BLaER1 treated with 17β-estradiol and CSF1 and Interleukin-3, amounts not matched to agents 10 nM and 100 nM (cell line): ENCODE results near the gene ATN1.

Experiments
- H3K27ac ChIP-seq, 11 experiments: shearing (Covaris generic); formaldehyde crosslinking; 2 replicates each; pipeline ENCODE4 v1.8.1; 2022
- H3K27me3 ChIP-seq, 11 experiments: shearing (Covaris generic); formaldehyde crosslinking; 2 replicates each; pipeline ENCODE4 v1.8.1; 2022
- H3K36me3 ChIP-seq, 11 experiments: shearing (Covaris generic); formaldehyde crosslinking; 2 replicates each; pipeline ENCODE4 v1.8.1; 2022
- H3K4me1 ChIP-seq, 10 experiments: shearing (Covaris generic); formaldehyde crosslinking; 2 replicates each; pipeline ENCODE4 v1.8.1; 2022
- H3K4me2 ChIP-seq, 11 experiments: shearing (Covaris generic); formaldehyde crosslinking; 2 replicates each; pipeline ENCODE4 v1.8.1; 2022
- H3K4me3 ChIP-seq, 10 experiments: shearing (Covaris generic); formaldehyde crosslinking; 2 replicates each; pipeline ENCODE4 v1.8.1; 2022
- H3K9ac ChIP-seq, 11 experiments: shearing (Covaris generic); formaldehyde crosslinking; 2 replicates each; pipeline ENCODE4 v1.8.1; 2022
- H3K9me3 ChIP-seq, 11 experiments: shearing (Covaris generic); formaldehyde crosslinking; replicated peaks in 1 of 11; 2 replicates each; pipeline ENCODE4 v1.8.1; 2022
- H4K20me1 ChIP-seq, 11 experiments: shearing (Covaris generic); formaldehyde crosslinking; 2 replicates each; pipeline ENCODE4 v1.8.1; 2022
- Cebpa-rat ChIP-seq, 11 experiments: shearing (Covaris generic); IDR thresholded peaks; 2 replicates each; pipeline ENCODE4 v1.8.1; 2022

ATN1 gene

GRCh38 chr12:6936194-6936635, 8.5 kb downstream of the ATN1 start:
- Histone ChIP-seq H4K20me1 (peaks cover 0 to 52% (median 17%) of the 10 kb centered on the region in 11 experiments; a peak in 11 of 22 replicates), H3K4me2 (peak overlapping the region; percentile 91 to 100 (median 98)), H3K4me1 (peaks cover 63 to 76% (median 71%) of the 10 kb centered on the region in 10 experiments), H3K36me3 (peaks cover 28 to 74% (median 68%) of the 10 kb centered on the region in 11 experiments), H3K4me3 (peak overlapping the region in 9 of 10 experiments; percentile 69 to 87 (median 78); a peak in 13 of 20 replicates), H3K27me3 (no peaks in the 10 kb centered on the region), H3K9ac (peak overlapping the region; percentile 4 to 98 (median 94); a peak in 19 of 22 replicates), H3K9me3 (no peaks in the 10 kb centered on the region), H3K27ac (peak overlapping the region in 9 of 11 experiments; percentile 85 to 97 (median 96); a peak in 18 of 22 replicates)
- no peak for TF ChIP-seq Cebpa-rat (IDR thresholded peaks at IDR 0.05)

GRCh38 chr12:6936636-6937480, 9.1 kb downstream of the ATN1 start:
- H3K9me3 ChIP-seq, result no peaks in the 10 kb centered on the region
- no peak for TF ChIP-seq Cebpa-rat (IDR thresholded peaks at IDR 0.05)
- H4K20me1 ChIP-seq, result peaks cover 0 to 47% (median 13%) of the 10 kb centered on the region in 11 experiments; a peak in 11 of 22 replicates
- H3K27me3 ChIP-seq, result no peaks in the 10 kb centered on the region
- peaks cover 33 to 81% (median 74%) of the 10 kb centered on the region in 11 experiments for H3K36me3 ChIP-seq
- H3K4me2 ChIP-seq, result peak overlapping the region; percentile 91 to 100 (median 98)
- peak overlapping the region; percentile 69 to 92 (median 79) for H3K4me3 ChIP-seq
- H3K27ac ChIP-seq, result peak overlapping the region; percentile 82 to 97 (median 94)
- peaks cover 58 to 81% (median 71%) of the 10 kb centered on the region in 10 experiments for H3K4me1 ChIP-seq
- H3K9ac ChIP-seq, result peak overlapping the region; percentile 87 to 98 (median 97)

- peaks cover 0 to 38% (median 12%) of the 10 kb centered on the region in 11 experiments; a peak in 9 of 22 replicates for H4K20me1 ChIP-seq
- peak overlapping the region; percentile 87 to 98 (median 97) for H3K9ac ChIP-seq
- H3K4me3 ChIP-seq, result peak overlapping the region; percentile 69 to 92 (median 79)
- peaks cover 56 to 81% (median 70%) of the 10 kb centered on the region in 10 experiments for H3K4me1 ChIP-seq
- TF ChIP-seq Cebpa-rat (IDR thresholded peaks at IDR 0.05), result no peak
- peak overlapping the region; percentile 82 to 97 (median 94) for H3K27ac ChIP-seq
- H3K27me3 ChIP-seq, result no peaks in the 10 kb centered on the region
- H3K4me2 ChIP-seq, result peak overlapping the region; percentile 91 to 100 (median 98)
- H3K36me3 ChIP-seq, result peaks cover 33 to 86% (median 74%) of the 10 kb centered on the region in 11 experiments
- H3K9me3 ChIP-seq, result no peaks in the 10 kb centered on the region
Measured at GRCh38 chr12:6937481-6938352, 10.0 kb downstream of the ATN1 start.

- H3K9ac ChIP-seq, result peak overlapping the region; percentile 87 to 98 (median 97)
- peaks cover 0 to 32% (median 7%) of the 10 kb centered on the region in 11 experiments; a peak in 8 of 22 replicates for H4K20me1 ChIP-seq
- no peak for TF ChIP-seq Cebpa-rat (IDR thresholded peaks at IDR 0.05)
- H3K4me2 ChIP-seq, result peak overlapping the region; percentile 76 to 100 (median 98)
- H3K4me3 ChIP-seq, result peak overlapping the region; percentile 45 to 92 (median 79); a peak in 19 of 20 replicates
- no peaks in the 10 kb centered on the region for H3K27me3 ChIP-seq
- peak overlapping the region in 10 of 11 experiments; percentile 82 to 97 (median 95); a peak in 21 of 22 replicates for H3K27ac ChIP-seq
- H3K4me1 ChIP-seq, result peaks cover 58 to 79% (median 67%) of the 10 kb centered on the region in 10 experiments
- H3K36me3 ChIP-seq, result peaks cover 30 to 77% (median 66%) of the 10 kb centered on the region in 11 experiments
- H3K9me3 ChIP-seq, result no peaks in the 10 kb centered on the region
Measured at GRCh38 chr12:6938353-6939190, 10.8 kb downstream of the ATN1 start.

- Histone ChIP-seq H3K4me2 (peak overlapping the region in 2 of 11 experiments; percentile 99; a peak in 3 of 22 replicates), H3K4me1 (peaks cover 52 to 73% (median 62%) of the 10 kb centered on the region in 10 experiments), H3K27ac (peak overlapping the region in 9 of 11 experiments; percentile 85 to 97 (median 96); a peak in 14 of 22 replicates), H4K20me1 (peaks cover 0 to 26% (median under 1%) of the 10 kb centered on the region in 11 experiments; a peak in 6 of 22 replicates), H3K4me3 (no peak overlapping the region), H3K9me3 (no peaks in the 10 kb centered on the region), H3K9ac (peak overlapping the region in 10 of 11 experiments; percentile 1 to 98 (median 96); a peak in 15 of 22 replicates), H3K36me3 (peaks cover 24 to 71% (median 60%) of the 10 kb centered on the region in 11 experiments), H3K27me3 (no peaks in the 10 kb centered on the region)
- no peak for TF ChIP-seq Cebpa-rat (IDR thresholded peaks at IDR 0.05)
Measured at GRCh38 chr12:6939191-6939540, 11.4 kb downstream of the ATN1 start.

GRCh38 chr12:6941267-6941666, 13.5 kb downstream of the ATN1 start:
- peaks cover 46 to 69% (median 57%) of the 10 kb centered on the region in 10 experiments for H3K4me1 ChIP-seq
- H3K27ac ChIP-seq, result peak overlapping the region in 3 of 11 experiments; percentile 10 to 95 (median 88); a peak in 5 of 22 replicates

GRCh38 chr12:6941782-6942181, 14.0 kb downstream of the ATN1 start:
- H3K9ac ChIP-seq, result peak overlapping the region in 7 of 11 experiments; percentile 7 to 98 (median 87); a peak in 8 of 22 replicates
- H3K36me3 ChIP-seq, result peaks cover 5 to 45% (median 35%) of the 10 kb centered on the region in 11 experiments; a peak in 20 of 22 replicates
- peak overlapping the region in 4 of 11 experiments; percentile 88 to 95 (median 92); a peak in 6 of 22 replicates for H3K27ac ChIP-seq
- no peaks in the 10 kb centered on the region for H3K9me3 ChIP-seq
- H3K4me2 ChIP-seq, result 0 out of 22 replicates have a peak overlapping the region, but pooled peaks of 2 of the 11 experiments have one; percentile 18 to 89
- H4K20me1 ChIP-seq, result 0 out of 22 replicates have a peak, but pooled peaks cover 0 to under 1% (median 0%) of the 10 kb centered on the region in 11 experiments
- H3K4me3 ChIP-seq, result no peak overlapping the region
- no peak for TF ChIP-seq Cebpa-rat (IDR thresholded peaks at IDR 0.05)
- no peaks in the 10 kb centered on the region for H3K27me3 ChIP-seq
- H3K4me1 ChIP-seq, result peaks cover 46 to 69% (median 57%) of the 10 kb centered on the region in 10 experiments

More at GRCh38 chr12:6941267-6941666, 13.5 kb downstream of the ATN1 start:
- Histone ChIP-seq H3K27me3 (no peaks in the 10 kb centered on the region), H3K4me3 (no peak overlapping the region), H3K9me3 (no peaks in the 10 kb centered on the region), H3K9ac (peak overlapping the region in 6 of 11 experiments; percentile 7 to 98 (median 71); a peak in 6 of 22 replicates), H4K20me1 (0 out of 22 replicates have a peak, but pooled peaks cover 0 to 5% (median 0%) of the 10 kb centered on the region in 11 experiments), H3K36me3 (peaks cover 5 to 50% (median 39%) of the 10 kb centered on the region in 11 experiments; a peak in 20 of 22 replicates), H3K4me2 (peak overlapping the region in 1 of 11 experiments; percentile 18; a peak in 1 of 22 replicates)
- no peak for TF ChIP-seq Cebpa-rat (IDR thresholded peaks at IDR 0.05)
